Glutamatergic neuron (in vitro differentiated cells): ENCODE data around the gene PPM1N. TPM values are rescaled to one million over a fixed set of nuclear protein-coding genes. Genes with fewer than 3 reads are reported as not detected.

ENCODE experiments used
- DNase-seq: peaks from one replicate; pipeline ENCODE4 v3.0.0; 2022
- H3K27ac Mint-ChIP-seq: one replicate; pipeline ENCODE4 v1.8.0; 2020; ENCODE audit warnings: mild to moderate bottlenecking, mixed read lengths, inconsistent platforms; ENCODE audit not compliant: unreplicated experiment
- H3K27me3 Mint-ChIP-seq: one replicate; pipeline ENCODE4 v1.8.0; 2020; ENCODE audit warnings: mild to moderate bottlenecking, moderate library complexity, mixed read lengths, inconsistent platforms; ENCODE audit not compliant: unreplicated experiment
- H3K36me3 Mint-ChIP-seq: one replicate; pipeline ENCODE4 v1.8.0; 2020; ENCODE audit warnings: mild to moderate bottlenecking, mixed read lengths, inconsistent platforms; ENCODE audit not compliant: unreplicated experiment
- H3K4me1 Mint-ChIP-seq: one replicate; pipeline ENCODE4 v1.8.0; 2020; ENCODE audit warnings: mild to moderate bottlenecking, low read depth, mixed read lengths, inconsistent platforms; ENCODE audit not compliant: unreplicated experiment
- H3K4me3 Mint-ChIP-seq: one replicate; pipeline ENCODE4 v1.8.0; 2020; ENCODE audit warnings: mild to moderate bottlenecking, mixed read lengths, inconsistent platforms; ENCODE audit not compliant: unreplicated experiment
- H3K9me3 Mint-ChIP-seq: one replicate; pipeline ENCODE4 v1.8.0; 2020; ENCODE audit warnings: mild to moderate bottlenecking, moderate library complexity, mixed read lengths, inconsistent platforms; ENCODE audit not compliant: unreplicated experiment
- total RNA-seq: library from RNA; stranded (reverse); fragmentation: NEBNext Ultra II Directional; extraction: Animal tissue kit (Norgen Biotek cat#: 25700); gene quantifications from one replicate; pipeline ENCODE4 v1.2.1, GENCODE V29; 2021; ENCODE audit not compliant: unreplicated experiment
- TF ChIP-seq, protein P1 (sequence below): fragments of 200-600 bp; sonication (generic); IDR thresholded peaks from one replicate; pipeline ENCODE4 v1.5.0; 2021; ENCODE audit not compliant: partially characterized antibody, unreplicated experiment

PPM1N gene
- total RNA-seq, 1 donor from 2014 or later: 6.6 TPM

DNA sequence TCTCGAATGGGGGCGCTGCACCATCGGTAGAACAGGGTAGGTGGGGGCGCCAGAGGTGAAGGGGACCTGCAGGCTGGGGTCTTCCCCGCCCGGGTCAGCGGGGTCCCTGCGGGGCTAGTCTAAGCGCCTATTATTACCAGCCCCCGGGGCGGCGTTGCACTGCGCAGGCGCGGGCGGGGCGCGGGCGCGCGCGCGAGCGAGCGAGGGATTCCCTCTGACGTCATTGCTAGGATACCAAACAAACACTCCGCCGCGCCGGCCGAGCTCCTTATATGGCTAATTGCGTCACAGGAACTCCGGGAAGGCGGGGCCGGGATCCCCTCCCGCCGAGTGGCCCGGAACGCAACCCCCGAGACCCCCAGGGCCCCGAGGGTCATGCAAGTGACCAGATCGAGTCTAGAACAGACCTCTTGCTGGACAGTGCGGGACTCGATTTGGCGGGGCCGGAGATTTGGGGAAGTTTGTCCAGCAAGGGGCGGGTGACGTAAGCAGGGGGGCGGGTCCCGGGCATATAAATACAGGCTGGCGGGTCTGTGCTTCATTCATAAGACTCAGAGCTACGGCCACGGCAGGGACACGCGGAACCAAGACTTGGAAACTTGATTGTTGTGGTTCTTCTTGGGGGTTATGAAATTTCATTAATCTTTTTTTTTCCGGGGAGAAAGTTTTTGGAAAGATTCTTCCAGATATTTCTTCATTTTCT is 30.6 kb upstream of the PPM1N start, which contains the start of gene FOSB:
Gene FOSB, plus strand, starts transcription at position 541 of the 703 bp plus-strand sequence. CDS start 591 bp downstream, outside the sequence.
- peaks cover 5% of the 10 kb centered on the region for H3K4me1 Mint-ChIP-seq
- H3K27me3 Mint-ChIP-seq: peaks cover 19% of the 10 kb centered on the region
- H3K9me3 Mint-ChIP-seq: peaks cover 6% of the 10 kb centered on the region
- peak; percentile 91 for DNase-seq
- TF ChIP-seq, protein P1, sequence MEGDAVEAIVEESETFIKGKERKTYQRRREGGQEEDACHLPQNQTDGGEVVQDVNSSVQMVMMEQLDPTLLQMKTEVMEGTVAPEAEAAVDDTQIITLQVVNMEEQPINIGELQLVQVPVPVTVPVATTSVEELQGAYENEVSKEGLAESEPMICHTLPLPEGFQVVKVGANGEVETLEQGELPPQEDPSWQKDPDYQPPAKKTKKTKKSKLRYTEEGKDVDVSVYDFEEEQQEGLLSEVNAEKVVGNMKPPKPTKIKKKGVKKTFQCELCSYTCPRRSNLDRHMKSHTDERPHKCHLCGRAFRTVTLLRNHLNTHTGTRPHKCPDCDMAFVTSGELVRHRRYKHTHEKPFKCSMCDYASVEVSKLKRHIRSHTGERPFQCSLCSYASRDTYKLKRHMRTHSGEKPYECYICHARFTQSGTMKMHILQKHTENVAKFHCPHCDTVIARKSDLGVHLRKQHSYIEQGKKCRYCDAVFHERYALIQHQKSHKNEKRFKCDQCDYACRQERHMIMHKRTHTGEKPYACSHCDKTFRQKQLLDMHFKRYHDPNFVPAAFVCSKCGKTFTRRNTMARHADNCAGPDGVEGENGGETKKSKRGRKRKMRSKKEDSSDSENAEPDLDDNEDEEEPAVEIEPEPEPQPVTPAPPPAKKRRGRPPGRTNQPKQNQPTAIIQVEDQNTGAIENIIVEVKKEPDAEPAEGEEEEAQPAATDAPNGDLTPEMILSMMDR: no peak
- H3K36me3 Mint-ChIP-seq: no peaks in the 10 kb centered on the region
- peak within 1 kb of the TSS; percentile 84 for H3K4me3 Mint-ChIP-seq
- no peak within 1 kb of the TSS for H3K27ac Mint-ChIP-seq

DNA sequence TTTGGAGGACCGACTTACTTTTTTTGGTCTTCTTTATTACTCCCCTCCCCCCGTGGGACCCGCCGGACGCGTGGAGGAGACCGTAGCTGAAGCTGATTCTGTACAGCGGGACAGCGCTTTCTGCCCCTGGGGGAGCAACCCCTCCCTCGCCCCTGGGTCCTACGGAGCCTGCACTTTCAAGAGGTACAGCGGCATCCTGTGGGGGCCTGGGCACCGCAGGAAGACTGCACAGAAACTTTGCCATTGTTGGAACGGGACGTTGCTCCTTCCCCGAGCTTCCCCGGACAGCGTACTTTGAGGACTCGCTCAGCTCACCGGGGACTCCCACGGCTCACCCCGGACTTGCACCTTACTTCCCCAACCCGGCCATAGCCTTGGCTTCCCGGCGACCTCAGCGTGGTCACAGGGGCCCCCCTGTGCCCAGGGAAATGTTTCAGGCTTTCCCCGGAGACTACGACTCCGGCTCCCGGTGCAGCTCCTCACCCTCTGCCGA is 30.0 kb upstream of the PPM1N start:
- Mint-ChIP-seq H3K9me3 (peaks cover 6% of the 10 kb centered on the region), H3K27me3 (peaks cover 22% of the 10 kb centered on the region), H3K27ac (no peak overlapping the region), H3K4me3 (peak overlapping the region; percentile 77), H3K4me1 (peaks cover 7% of the 10 kb centered on the region), H3K36me3 (no peaks in the 10 kb centered on the region)
- TF ChIP-seq, protein P1: no peak
- DNase-seq: no peak

DNA sequence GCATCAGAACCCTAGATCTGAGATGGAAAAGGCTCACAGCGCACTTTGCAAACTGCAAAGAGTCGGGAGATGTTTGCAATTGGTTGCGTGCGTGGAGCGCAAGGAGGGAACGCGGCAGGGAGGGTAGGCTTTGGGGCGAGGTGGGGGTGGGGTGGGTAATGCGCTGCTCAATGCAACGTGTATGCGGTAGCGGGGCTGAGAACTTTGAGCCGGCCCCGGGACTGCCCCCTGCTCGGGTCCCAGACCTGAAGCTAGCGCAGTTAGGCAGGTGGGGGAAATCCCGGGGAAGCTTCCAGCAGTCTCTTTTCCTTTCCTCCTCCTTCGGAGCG is 29.5 kb upstream of the PPM1N start:
- TF ChIP-seq, protein P1: no peak
- Mint-ChIP-seq H3K4me1 (peaks cover 7% of the 10 kb centered on the region), H3K27me3 (peaks cover 22% of the 10 kb centered on the region), H3K36me3 (no peaks in the 10 kb centered on the region), H3K9me3 (peaks cover 6% of the 10 kb centered on the region), H3K4me3 (peak overlapping the region; percentile 91), H3K27ac (no peak overlapping the region)
- no peak for DNase-seq

DNA sequence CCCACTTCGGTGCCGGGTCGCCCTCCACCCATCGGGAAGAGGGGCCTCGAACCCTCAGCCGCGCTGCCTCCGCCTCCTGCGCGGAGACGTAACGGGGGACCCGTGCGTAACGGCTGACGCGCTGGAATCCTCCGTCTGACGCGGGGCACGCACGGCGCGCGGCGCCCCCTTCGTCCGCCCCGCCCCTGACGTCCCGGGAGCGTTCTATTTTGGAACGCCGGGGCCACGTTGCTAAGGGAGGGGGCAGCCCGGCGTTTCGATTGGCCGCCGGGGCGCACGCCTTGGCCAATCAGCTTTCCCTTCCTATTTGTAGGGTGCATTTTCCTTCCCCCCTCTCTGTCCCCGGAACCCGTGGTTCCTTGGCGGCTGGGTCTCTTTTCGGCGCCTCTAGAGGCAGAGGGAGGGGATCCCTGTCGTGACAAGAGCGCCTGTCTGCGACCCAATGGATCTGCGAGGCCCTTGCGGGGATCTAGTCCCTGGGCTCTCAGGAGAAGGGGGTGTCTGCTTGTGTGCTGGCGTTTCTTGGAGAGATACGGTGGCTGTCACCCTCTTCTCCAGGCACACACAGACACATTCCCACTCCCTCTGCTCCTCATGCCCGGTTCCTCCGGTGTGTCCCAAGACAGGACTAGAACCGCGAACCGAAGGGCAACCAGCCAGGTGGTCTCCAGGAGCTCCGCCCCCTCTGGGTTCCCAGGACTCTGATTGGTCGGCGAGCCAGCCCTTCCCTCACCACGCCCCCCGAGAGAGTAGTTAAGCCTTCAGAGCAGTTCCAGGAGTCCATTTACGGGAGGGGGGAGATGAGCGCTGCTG is 28.9 kb upstream of the PPM1N start:
- TF ChIP-seq, protein P1: no peak
- Mint-ChIP-seq H3K27me3 (peaks cover 22% of the 10 kb centered on the region), H3K4me1 (peaks cover 7% of the 10 kb centered on the region), H3K9me3 (peaks cover 6% of the 10 kb centered on the region), H3K36me3 (no peaks in the 10 kb centered on the region), H3K4me3 (peak overlapping the region; percentile 91), H3K27ac (no peak overlapping the region)
- peak; percentile 93 for DNase-seq
